ENCODE measurements around the gene ALG10B.

ALG10B gene

DNA sequence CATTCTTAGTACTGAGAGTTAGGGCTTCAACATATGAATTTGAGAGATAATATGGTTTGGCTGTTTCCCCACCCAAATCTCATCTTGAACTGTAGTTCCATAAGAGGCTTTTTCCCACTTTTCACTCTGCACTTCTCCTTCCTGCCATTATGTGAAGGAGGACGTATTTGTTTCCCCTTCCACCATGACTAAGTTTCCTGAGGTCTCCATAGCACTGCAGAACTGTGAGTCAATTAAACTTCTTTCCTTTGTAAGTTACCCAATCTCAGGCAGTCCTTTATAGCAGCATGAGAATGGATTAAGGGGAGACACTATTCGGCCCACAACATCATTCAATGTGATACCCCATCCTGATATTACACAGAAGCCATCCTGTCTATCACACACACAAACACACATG, 36.8 kb upstream of the ALG10B start:
- H3K27me3 ChIP-seq (ENCODE audit: low read length): no peaks in the 10 kb centered on the region
- H3F3A ChIP-seq (ENCODE audit: insufficient read depth): no peaks in the 10 kb centered on the region
- no peak overlapping the region for H3K4me2 ChIP-seq (ENCODE audit: low read depth, low read length, poor library complexity, severe bottlenecking)
- H3K9me2 ChIP-seq (replicated peaks; ENCODE audit: insufficient read depth, low read length): no peaks in the 10 kb centered on the region
- no peak overlapping the region for H2AFZ ChIP-seq (ENCODE audit: low read depth, low read length, severe bottlenecking)
- no peaks in the 10 kb centered on the region for H3K9me3 ChIP-seq (ENCODE audit: insufficient read depth, low read length)
- no peak overlapping the region for H3K27ac ChIP-seq (ENCODE audit: low read depth, low read length)
- no peaks in the 10 kb centered on the region for H4K20me1 ChIP-seq (ENCODE audit: low read depth, low read length)
- H3K9ac ChIP-seq (ENCODE audit: low read length): no peak overlapping the region
- TF ChIP-seq, protein P1, sequence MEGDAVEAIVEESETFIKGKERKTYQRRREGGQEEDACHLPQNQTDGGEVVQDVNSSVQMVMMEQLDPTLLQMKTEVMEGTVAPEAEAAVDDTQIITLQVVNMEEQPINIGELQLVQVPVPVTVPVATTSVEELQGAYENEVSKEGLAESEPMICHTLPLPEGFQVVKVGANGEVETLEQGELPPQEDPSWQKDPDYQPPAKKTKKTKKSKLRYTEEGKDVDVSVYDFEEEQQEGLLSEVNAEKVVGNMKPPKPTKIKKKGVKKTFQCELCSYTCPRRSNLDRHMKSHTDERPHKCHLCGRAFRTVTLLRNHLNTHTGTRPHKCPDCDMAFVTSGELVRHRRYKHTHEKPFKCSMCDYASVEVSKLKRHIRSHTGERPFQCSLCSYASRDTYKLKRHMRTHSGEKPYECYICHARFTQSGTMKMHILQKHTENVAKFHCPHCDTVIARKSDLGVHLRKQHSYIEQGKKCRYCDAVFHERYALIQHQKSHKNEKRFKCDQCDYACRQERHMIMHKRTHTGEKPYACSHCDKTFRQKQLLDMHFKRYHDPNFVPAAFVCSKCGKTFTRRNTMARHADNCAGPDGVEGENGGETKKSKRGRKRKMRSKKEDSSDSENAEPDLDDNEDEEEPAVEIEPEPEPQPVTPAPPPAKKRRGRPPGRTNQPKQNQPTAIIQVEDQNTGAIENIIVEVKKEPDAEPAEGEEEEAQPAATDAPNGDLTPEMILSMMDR (IDR thresholded peaks at IDR 0.05; ENCODE audit: insufficient read depth, low read length, poor library complexity, severe bottlenecking): no peak
- no peak for TF ChIP-seq EZH2phosphoT487 (conservative IDR thresholded peaks at IDR 0.05; ENCODE audit: low read length)
- H3K79me2 ChIP-seq (ENCODE audit: insufficient read depth, low read length): no peaks in the 10 kb centered on the region
- no peak overlapping the region for H3K4me3 ChIP-seq (ENCODE audit: insufficient read depth, low read length, poor library complexity, severe bottlenecking)
- H3K36me3 ChIP-seq (ENCODE audit: low read length): no peaks in the 10 kb centered on the region

DNA sequence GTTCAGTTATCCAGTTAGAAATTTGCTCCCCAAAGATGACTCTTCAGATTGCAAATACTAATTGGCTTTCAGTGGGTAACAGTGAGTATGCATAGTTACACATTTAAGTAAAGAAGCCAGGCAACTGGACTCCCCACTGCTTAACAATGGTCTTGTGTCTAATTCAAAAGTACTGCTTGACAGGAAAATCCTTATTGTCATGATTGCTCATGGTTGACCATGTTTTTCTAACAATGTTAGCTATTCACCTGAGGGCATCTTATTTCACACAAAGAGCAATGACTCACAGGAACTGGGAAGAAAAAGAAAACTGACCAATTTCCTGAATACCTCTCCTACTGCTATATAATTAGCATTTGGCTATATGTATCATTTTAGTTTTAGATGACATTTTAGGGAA, 33.7 kb upstream of the ALG10B start:
- H3K9ac ChIP-seq (ENCODE audit: low read length): no peak overlapping the region
- no peaks in the 10 kb centered on the region for H3K36me3 ChIP-seq (ENCODE audit: low read length)
- no peak overlapping the region for H3K4me2 ChIP-seq (ENCODE audit: low read depth, low read length, poor library complexity, severe bottlenecking)
- H3K4me3 ChIP-seq (ENCODE audit: insufficient read depth, low read length, poor library complexity, severe bottlenecking): no peak overlapping the region
- TF ChIP-seq, protein P1 (IDR thresholded peaks at IDR 0.05; ENCODE audit: insufficient read depth, low read length, poor library complexity, severe bottlenecking): no peak
- no peak for TF ChIP-seq EZH2phosphoT487 (conservative IDR thresholded peaks at IDR 0.05; ENCODE audit: low read length)
- H3K27me3 ChIP-seq (ENCODE audit: low read length): no peaks in the 10 kb centered on the region
- no peak overlapping the region for H3K27ac ChIP-seq (ENCODE audit: low read depth, low read length)
- no peaks in the 10 kb centered on the region for H3K9me2 ChIP-seq (replicated peaks; ENCODE audit: insufficient read depth, low read length)
- H3K9me3 ChIP-seq (ENCODE audit: insufficient read depth, low read length): no peaks in the 10 kb centered on the region
- no peaks in the 10 kb centered on the region for H3F3A ChIP-seq (ENCODE audit: insufficient read depth)
- no peaks in the 10 kb centered on the region for H3K79me2 ChIP-seq (ENCODE audit: insufficient read depth, low read length)
- H4K20me1 ChIP-seq (ENCODE audit: low read depth, low read length): no peaks in the 10 kb centered on the region
- no peak overlapping the region for H2AFZ ChIP-seq (ENCODE audit: low read depth, low read length, severe bottlenecking)

DNA sequence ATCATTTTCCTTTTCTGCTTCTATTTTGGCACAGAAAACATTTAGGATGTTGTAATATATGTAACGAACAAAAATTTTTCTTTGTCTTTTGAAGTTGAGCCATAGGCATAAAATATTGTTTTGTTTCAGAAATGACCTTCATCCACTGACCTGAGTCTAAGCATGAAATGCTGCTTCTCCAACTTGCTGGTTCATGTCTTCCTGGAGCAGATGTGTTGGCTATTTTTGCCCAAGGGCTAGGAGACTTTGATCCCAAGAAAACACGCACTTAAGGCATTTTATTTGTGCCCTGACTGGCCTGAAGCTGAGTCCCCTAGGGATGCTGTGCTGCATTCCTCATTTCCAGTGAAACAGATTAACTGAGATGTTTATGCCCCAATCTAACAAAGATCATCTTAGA, 27.2 kb upstream of the ALG10B start:
- Histone ChIP-seq H3K79me2 (ENCODE audit: insufficient read depth, low read length) (no peaks in the 10 kb centered on the region), H3K27me3 (ENCODE audit: low read length) (no peaks in the 10 kb centered on the region), H3K27ac (ENCODE audit: low read depth, low read length) (no peak overlapping the region), H3K4me2 (ENCODE audit: low read depth, low read length, poor library complexity, severe bottlenecking) (no peak overlapping the region), H4K20me1 (ENCODE audit: low read depth, low read length) (no peaks in the 10 kb centered on the region), H3K9me3 (ENCODE audit: insufficient read depth, low read length) (no peaks in the 10 kb centered on the region), H3K36me3 (ENCODE audit: low read length) (no peaks in the 10 kb centered on the region), H2AFZ (ENCODE audit: low read depth, low read length, severe bottlenecking) (no peak overlapping the region), H3K9me2 (replicated peaks; ENCODE audit: insufficient read depth, low read length) (no peaks in the 10 kb centered on the region), H3K9ac (ENCODE audit: low read length) (no peak overlapping the region), H3F3A (ENCODE audit: insufficient read depth) (no peaks in the 10 kb centered on the region), H3K4me3 (ENCODE audit: insufficient read depth, low read length, poor library complexity, severe bottlenecking) (no peak overlapping the region)
- no peak for TF ChIP-seq EZH2phosphoT487 (conservative IDR thresholded peaks at IDR 0.05; ENCODE audit: low read length)
- TF ChIP-seq, protein P1 (IDR thresholded peaks at IDR 0.05; ENCODE audit: insufficient read depth, low read length, poor library complexity, severe bottlenecking): no peak

All from SU-DHL-6 (cell line).